ENCODE measurements around the gene CSMD2. TPM values are rescaled to one million over a fixed set of nuclear protein-coding genes. Genes with fewer than 3 reads are reported as not detected.

Gene CSMD2
- total RNA-seq, 1 donor from 2014 or later: under 0.01 TPM

DNA sequence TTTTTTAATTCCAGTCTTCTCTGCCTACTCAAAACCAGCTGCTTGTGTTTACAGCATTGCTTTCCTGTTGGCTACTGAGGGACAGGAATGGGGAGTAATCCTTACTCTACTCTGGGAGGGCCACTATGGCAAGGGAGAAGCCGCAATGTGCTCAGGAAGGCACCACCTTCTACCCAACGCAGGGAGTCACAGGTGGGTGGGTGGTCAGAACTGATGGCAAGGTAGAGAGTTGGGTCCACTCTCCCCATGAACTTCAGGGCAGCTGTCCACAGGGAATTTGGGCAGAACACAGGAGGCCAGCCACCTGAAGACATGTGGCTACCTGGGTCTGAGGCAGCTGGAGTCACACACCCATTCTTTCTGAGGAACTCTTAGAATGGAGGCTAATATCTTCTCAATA lies 341.6 kb downstream of the CSMD2 start:
- DNase-seq (ENCODE audit: low read depth in 2 of 2): no peak

DNA sequence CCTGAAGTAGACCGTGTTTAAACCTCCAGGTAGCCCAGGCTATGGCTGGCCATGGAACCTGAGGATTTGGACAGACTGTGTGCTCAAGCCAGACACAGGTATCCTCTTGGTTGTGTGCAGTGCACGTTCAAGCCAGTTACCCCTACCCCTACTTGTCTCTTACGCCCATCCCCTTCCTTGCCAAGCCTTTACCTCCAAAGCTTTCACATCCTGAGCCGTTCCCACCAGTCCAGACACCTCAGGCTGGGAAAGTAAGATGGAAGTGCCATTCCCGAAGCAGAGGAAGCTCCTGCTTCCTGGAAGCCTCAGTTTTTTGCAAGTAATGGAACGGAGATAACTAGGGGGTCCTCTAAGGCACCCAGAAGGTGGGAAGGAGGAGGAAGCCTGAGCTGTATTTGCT lies 342.6 kb downstream of the CSMD2 start:
- DNase-seq (ENCODE audit: low read depth in 2 of 2): no peak

DNA sequence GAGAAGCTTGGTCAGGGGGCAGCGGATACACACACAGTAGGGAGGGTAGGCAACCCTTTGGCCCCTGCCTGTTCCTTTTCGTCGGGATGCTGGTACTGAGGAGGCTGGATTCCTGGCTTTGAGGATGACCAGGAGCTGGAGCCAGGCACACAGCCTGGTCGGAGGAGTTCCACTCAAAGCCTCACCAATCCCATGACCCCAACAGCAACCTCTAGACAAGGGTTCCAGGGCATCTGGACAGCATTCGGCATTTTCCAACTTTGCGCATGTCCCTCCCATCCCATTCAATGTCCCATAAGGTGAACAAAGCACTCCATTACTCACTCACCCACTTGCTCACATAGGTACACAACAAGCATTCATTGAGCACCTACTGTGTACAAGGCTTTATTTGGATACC lies 343.7 kb downstream of the CSMD2 start:
- no peak for DNase-seq (ENCODE audit: low read depth in 2 of 2)

DNA sequence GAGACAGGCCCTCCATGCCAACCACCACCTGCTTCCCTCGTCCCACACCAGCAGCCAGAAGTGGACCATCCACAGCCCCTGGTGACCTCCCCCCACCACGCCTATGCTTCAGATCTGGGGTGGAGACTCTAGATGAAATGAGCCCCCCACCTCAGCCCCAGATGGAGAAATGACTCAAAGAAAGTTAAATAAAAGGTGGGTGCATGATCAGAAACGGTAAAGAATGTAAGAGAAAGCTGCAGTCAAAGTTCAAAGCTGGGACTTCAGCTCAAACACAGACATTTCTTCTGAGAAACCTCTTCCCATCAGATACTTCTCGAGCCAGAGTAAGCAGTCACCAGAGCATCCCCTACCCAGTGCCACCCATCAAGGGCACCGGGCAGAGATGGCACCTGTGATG lies 344.2 kb downstream of the CSMD2 start:
- no peak for DNase-seq (ENCODE audit: low read depth in 2 of 2)

DNA sequence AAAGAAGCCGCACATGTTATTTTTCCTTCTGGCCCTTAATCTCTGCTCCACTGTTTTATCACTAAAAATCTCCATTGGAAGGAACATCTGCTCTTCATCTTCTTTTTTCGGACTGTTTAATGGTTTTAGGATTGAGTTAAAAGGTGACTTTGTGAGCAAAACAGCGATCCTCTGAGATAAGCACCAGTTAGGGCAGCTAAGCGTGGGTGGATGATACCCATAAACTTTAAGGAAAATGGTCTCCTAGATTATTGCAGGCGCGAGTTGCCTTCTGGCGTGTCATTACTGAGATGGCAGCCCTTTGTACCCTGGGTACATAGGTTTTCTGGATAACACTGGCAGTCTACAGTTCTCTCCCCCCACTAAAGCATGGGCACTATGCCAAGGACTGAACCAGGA lies 345.1 kb downstream of the CSMD2 start:
- DNase-seq (ENCODE audit: low read depth in 2 of 2): no peak

DNA sequence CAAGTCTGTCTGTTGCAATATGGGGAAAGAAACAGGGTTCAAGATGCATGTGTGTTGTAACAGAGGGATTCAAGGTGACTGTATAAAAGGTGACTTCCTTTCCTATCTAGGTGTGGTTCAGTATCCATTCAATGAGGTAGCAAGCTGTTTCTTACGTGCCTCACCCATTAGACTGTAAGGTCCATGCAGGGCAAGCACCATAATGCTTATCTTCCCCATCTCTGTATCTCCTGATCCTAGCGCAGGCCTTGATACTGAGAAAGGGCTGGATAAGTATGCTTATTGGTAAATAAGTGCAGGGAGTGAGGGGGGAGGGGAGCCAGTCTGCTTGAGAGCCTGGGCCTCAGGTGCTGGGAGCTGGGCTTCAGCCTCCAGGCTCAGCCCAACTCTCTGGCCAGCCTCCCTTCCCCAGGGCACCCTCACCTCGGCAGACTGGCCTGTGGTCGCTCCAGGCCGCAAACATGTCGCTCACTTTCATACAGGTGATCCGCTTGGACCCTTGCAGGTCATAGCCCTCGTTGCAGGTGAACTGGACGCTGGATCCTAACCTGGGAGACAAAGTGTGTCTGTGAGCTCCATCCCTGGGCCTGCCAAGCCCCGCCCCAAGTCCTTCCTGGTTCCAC lies 345.6 kb downstream of the CSMD2 start:
- no peak for DNase-seq (ENCODE audit: low read depth in 2 of 2)

DNA sequence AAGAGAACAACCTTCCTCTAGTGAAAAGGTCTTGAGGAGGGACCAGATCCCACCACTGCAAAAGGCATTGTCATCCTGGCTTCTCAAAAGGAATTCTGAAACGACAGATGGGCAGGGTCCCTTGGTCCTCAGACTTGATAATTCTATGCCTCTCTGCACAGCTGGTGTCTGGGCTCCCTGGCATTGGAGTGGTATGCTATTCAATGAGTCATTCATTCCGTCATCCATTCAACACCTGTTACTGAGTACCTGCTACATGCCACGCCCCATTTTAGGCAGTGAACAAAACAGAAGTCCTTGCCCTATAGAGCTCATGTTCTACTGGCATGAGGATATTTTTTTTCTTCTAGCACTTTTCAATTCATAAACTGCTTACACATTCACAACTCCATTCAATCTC lies 347.0 kb downstream of the CSMD2 start:
- no peak for DNase-seq (ENCODE audit: low read depth in 2 of 2)

DNA sequence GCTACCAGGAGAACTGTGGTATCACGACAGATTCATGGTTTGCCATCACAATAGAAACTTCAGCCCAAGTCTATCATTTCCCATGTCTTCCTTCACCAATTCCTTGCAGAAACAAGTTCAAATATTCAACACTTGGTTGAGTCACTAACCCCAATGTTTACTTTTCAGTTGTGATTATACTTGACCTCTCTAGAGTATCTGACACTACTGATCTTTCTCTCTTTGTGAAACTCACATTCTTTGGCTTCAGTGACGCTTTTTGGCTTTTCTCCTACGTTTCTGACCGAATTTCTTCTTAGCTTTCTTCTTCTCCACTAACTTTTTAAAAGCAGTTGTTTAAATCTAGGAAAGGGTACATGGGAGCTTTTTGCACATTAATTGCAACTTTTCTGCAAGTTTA lies 350.0 kb downstream of the CSMD2 start:
- no peak for DNase-seq (ENCODE audit: low read depth in 2 of 2)

DNA sequence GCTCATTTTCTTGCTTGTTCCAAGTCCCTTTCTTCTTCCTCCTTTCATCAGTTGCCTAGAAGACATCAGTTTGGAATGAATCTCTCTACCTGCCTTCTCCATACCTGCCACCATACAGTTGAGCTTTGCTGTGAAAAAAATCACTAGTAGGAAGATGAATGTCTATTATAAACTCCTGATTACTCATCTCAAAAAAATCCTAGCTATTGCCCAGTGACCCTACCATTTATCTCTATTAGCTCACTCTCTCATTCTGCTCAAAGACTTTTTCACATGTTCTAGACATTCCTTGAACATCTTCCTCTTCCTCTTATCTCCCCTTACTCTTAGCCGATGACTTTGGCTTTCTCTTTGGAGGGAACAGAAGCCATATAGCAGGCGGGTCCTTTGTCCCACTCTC lies 350.9 kb downstream of the CSMD2 start:
- no peak for DNase-seq (ENCODE audit: low read depth in 2 of 2)

DNA sequence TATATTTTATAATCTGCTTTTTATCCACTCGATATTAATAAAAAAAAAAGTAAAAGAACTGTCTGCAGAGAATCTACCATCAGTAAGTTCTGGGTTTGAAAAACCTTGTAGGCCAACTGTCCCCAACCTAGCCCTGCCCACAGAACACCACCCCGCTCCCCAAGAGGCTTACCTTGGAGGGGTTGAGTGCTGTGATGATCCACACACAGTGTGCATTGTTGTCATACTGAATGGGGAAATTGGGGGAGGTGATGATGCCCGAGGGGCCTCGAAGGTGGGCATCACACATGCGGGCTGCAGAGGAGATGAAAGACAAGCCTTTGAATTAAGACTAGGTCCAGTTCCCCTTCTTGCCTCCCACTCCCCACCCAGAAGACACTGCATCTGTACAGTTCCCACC lies 354.5 kb downstream of the CSMD2 start:
- no peak for DNase-seq (ENCODE audit: low read depth in 2 of 2)

DNA sequence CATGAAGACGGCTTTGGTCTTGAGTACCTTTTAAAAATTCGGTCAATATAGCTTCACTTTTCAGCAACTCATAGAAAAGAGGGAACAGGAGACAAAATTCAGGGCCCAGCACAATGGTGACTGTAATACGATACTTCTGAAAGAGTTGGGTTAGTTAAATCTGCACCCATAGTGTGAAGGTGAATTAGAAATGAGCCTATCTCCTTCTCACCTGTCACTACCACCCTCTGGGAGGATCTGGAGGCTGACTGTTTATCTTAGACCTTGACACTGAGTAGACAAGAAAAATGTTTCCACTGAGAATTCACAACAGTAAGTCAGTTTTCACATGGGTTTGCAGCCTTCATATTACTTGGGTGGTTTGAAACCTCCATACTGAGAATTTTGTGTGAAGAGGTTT lies 359.0 kb downstream of the CSMD2 start:
- DNase-seq (ENCODE audit: low read depth in 2 of 2): no peak

DNA sequence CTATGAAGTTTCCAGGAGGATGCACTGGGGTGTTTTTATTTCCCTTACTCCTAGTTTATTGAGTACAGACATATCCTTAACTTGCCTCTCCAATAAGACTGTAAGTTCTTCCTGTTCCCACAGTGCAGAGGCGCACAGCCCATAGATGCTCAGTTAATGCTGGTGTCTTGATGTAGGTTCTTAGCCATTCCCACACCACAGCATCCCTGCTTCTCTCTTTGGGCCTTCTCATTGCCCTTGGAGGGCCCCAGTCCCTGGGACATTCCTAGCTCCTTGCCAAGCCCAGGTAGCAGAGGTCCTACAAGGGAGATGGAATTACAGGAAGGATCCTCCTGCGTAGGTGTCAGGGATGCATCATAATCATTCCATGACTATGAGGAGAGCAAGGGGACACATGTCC lies 362.8 kb downstream of the CSMD2 start:
- no peak for DNase-seq (ENCODE audit: low read depth in 2 of 2)

DNA sequence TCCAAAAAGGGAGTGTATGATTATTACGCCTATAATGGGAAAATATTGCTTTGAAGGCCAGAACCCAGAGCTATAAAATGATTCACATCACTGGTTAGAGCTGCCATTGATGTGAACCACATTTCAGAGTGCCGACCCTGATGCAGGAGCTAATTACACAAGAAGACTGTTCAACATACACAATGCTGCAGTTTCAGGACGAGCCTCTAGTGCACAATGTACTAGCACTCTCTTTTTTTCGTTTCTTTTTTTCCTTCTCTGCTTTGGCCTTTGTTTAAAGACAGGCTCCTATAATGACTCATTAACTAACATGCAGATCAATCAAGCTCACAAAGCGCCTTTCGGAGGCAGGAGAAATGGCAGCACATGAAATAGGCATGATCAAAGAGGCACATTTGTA lies 367.2 kb downstream of the CSMD2 start:
- no peak for DNase-seq (ENCODE audit: low read depth in 2 of 2)

DNA sequence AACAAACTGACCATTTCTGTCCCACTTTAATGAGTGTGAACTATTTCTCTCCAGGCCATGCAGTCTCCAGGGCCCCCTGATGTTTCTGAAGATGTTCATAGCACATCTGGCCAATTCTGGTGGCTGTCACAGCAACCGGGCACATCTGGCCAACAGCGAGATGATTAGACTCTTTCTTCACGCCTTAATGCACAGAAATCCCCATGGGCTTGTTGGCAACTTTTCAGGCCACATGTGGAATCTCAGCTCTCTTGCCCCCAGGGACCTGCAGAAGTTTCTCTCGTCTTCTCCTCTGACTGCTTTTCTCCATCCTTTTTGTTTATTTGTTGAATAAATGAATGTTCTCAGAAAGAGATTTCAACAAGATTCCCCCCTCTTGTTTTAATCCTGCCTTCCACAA lies 372.4 kb downstream of the CSMD2 start:
- no peak for DNase-seq (ENCODE audit: low read depth in 2 of 2)

DNA sequence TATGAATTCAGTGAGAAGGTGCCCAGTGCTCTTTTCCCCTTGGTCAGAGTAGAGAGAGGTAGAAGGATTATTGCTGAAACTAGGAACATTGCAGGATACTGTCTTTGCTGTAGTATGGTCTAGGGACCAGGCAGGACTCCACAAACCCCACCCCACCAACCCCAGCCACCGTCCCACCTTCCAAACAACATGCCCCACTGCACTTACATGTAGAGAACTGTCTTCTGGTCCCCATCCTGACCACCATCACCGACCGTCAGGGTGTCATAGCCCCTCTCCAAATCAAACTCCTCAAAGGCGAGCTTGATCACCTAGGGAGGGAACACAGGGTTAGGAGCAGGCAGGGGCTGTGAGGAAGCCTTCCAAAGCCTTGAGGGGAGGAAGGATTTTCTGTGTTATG lies 372.8 kb downstream of the CSMD2 start:
- DNase-seq (ENCODE audit: low read depth in 2 of 2): no peak

DNA sequence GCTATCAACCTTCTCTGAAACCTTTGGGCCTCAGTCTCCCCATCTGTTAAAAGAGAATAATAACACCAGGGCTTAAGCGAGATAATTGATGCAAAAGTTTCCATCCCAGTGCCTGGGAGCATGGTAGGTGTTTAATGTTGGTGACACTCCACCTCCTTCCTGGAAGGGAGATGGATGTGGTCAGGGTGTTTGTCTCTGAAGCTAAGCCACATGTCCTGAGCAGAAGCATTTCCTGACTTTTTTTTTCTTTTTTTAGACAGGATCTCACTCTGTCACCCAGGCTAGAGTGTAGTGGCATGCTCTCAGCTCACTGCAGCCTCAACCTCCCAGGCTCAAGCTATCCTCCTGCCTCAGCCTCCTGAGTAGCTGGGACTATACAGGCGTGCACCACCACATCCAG lies 373.8 kb downstream of the CSMD2 start:
- no peak for DNase-seq (ENCODE audit: low read depth in 2 of 2)

DNA sequence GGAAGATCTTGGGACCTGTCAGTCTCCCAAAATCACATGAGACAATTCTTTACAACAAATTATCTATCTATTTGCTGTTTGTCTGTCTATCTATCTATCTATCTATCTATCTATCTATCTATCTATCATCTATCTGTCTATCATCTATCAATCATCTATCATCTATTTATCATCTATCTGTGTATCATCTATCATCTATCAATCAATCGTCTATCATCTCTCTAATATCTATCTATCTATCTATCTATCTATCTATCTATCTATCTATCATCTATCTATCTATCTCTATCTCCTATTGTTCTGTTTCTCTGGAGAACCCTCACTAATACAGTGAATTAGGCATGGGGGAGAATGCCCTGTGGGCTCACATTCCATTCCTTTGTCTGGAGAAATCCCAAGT lies 374.5 kb downstream of the CSMD2 start:
- DNase-seq (ENCODE audit: low read depth in 2 of 2): no peak

DNA sequence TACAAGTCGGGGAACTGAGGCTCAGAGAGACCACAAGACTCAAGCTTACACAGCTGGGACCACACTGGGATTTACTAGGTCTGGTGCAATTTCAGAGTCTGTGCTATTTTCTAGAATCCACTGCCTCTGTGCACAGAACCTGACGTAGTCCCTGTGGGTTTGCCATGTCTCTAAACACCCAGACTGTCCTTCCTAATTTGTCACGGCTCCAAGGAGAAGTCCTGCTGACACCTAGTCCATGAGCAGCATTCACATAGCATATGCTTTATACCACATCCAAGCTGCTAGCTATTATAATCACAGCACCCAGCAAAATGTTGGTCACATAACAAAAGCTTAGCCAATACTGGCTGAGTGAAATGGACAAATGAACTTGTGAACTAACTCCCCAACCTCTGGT lies 380.2 kb downstream of the CSMD2 start:
- DNase-seq (ENCODE audit: low read depth in 2 of 2): no peak

DNA sequence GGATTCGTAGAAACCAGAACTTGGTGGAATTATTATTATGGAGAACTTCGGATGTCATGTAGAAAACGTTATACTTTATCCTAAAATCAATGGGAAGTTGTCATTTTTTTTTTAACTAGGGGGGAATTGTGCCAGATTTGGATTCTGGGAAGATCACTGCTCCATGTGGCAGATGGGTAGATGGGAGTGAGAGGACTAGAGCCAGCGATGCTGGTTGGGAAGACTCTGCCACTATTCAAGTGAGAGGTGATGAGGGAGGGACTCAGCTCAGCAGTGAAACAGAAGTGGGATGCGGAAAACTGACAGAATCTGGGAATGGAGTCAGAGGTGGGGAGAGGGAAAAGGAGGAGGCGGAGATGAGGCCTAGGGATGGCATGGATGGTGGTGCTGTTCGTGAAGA lies 382.3 kb downstream of the CSMD2 start:
- DNase-seq (ENCODE audit: low read depth in 2 of 2): no peak

DNA sequence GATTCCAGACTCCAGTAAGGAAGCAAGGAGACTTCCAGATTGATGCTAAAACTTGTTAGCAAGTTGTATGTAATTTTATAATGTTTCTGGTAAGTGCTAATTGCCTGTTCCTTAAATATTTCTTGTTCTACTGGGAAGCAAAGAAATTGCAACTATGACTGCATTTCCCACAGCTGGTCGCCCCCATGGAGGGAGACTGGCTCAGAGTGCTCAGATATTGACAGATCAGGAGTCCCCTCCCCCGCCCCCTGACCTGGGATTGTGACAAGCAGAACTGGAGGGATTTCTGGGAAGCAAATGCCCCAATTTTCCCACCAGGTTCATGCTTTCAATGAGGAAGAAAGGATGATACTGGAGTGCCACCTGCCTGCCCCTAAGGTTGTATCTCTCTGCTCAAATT lies 383.4 kb downstream of the CSMD2 start:
- no peak for DNase-seq (ENCODE audit: low read depth in 2 of 2)

DNA sequence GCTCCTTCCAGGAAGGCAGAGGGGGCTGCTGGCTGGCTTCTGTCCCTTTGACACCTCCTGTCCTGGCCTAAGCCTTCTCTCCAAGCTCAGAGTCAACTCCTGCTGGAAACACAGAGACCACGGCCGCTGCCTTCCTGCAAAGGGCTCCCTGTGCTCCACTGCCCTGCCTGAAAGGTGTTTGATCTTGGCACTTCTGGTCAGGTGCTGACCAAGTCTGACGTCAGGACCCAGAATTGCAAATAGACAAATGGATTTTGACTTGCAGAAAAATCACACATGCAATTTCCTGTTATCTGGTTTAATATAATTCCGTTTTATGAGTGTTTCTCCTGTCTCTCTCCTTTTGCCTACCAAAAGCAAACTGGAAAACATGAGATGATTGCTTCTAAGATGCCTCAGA lies 387.7 kb downstream of the CSMD2 start:
- DNase-seq (ENCODE audit: low read depth in 2 of 2): no peak

DNA sequence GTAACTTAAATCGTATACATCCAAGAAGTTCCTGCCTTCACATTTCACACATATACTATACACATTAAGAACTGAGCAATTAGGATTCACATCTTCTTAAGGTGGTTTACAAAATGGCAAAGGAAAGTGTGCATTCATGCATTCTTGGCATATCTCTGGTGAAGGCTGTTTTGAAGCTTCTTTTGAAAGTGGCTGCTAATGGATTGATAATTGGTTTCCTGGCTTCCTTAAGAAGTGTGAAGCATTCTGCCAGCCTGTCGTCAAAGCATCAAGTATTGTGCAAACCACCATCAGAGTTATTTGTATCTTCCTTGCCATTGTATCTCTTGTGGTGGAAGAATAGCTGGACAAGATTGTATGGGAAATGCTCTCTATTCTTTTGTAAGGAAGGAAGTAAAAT lies 396.2 kb downstream of the CSMD2 start:
- DNase-seq (ENCODE audit: low read depth in 2 of 2): no peak

DNA sequence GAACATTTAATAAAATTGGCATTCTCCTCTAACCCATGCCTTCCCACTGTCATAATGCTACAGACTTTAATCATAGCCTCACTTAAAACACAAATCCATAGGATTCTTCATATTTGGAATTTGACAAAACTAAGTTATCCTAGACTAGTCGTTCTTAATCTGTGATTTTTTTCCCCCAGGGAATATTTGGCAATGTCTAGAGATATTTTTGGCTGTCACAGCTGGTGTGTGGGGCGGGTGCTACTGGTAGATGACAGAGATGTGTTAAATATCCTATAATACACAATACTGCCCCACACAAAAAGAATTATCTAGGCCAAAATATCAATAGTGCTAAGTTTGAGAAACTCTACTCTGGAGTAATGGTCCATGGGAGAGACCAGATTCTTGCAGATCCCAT lies 396.9 kb downstream of the CSMD2 start:
- no peak for DNase-seq (ENCODE audit: low read depth in 2 of 2)

DNA sequence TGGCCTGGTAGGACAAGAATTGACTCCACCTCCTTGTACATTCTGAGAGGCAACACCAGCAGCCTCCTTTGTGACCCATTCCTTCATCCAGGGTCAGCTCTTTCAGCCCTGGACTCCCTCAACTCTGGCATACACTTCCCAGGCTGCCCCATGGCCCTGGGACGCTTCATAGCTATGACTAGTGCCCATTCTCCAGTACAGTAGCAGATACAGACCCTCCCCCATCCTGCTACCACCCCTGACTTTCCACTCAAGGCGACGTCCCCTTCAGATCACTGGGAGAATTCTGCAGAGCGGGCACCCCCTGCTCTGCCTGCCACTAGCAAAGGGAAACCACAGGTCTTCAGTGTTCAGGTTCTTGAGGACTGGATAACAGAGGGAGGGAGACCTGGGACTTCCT lies 400.9 kb downstream of the CSMD2 start:
- DNase-seq (ENCODE audit: low read depth in 2 of 2): no peak
